HG03460 (cell line): ENCODE measurements around the gene LIMS1.
"Not testable (repeated sequence)": the region's sequence is repeated elsewhere in the genome, so short reads cannot be mapped to it uniquely, and the experiment has no call there.

Source experiments
- ATAC-seq: cut with Tn5 transposase; IDR thresholded peaks from one replicate; pipeline ENCODE4 v1.9.1; 2021; ENCODE audit not compliant: unreplicated experiment

Gene LIMS1, protein sequence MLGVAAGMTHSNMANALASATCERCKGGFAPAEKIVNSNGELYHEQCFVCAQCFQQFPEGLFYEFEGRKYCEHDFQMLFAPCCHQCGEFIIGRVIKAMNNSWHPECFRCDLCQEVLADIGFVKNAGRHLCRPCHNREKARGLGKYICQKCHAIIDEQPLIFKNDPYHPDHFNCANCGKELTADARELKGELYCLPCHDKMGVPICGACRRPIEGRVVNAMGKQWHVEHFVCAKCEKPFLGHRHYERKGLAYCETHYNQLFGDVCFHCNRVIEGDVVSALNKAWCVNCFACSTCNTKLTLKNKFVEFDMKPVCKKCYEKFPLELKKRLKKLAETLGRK

GRCh38 chr2:108533832-108534583 lies at the start of gene LIMS1:
LIMS1 (plus strand) TSS chr2:108534470; CDS start chr2:108534563, 93 bp downstream.
- peak; percentile 83 for ATAC-seq

GRCh38 chr2:108485253-108485652 lies 49.0 kb upstream of the LIMS1 start:
- ATAC-seq, result no peak

DNA sequence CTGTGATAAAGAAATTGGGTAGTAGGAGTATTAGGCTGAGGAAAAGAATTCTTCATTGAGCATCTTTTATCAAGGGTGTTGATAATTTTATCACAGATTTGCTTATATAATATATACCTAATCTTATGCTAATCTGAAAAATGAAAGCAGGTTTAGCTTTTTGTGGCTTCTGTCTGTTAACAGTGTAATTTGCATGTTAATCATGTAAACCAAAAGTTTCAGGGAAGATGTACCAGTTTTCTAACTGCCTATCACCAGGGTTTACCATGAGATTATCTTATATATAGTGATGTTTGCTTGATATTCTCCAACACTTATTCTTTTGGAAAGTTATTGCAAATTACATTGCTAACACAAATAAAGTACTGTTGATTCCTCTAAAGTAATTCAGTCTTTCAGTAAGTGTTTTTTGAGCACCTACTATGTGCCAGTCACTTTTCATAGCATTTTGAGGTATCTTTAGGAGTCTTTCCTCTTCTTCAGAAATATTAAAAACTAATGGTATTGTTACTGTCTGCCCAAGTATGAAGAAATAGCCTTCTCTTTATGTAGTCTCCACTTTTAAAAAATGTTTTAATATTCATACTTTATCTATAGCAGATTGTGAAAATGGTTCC lies 43.7 kb upstream of the LIMS1 start:
- no peak for ATAC-seq

GRCh38 chr2:108491848-108492247 lies 42.4 kb upstream of the LIMS1 start:
- ATAC-seq, result no peak

DNA sequence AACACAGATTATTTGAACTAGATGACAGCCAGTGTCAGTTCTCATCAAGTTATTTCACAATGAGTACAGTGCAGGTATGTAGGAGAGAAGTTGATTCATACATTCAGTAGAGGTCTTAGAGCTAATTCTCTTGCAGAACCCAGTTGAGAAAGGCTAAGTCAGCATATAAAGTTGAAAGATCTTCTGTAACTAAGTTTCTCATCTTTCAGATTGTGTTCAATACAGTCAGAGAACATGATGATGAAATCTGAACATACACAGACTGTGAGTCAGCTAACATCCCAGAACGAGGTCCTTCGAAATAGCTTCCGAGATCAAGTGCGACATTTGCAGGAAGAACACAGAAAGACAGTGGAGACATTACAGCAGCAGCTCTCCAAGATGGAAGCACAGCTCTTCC lies 41.9 kb upstream of the LIMS1 start:
- ATAC-seq, result no peak

- ATAC-seq, result not testable (repeated sequence)
Observed at GRCh38 chr2:108496167-108496566, 38.1 kb upstream of the LIMS1 start.

- ATAC-seq, result not testable (repeated sequence)
Observed at GRCh38 chr2:108507620-108508019, 26.6 kb upstream of the LIMS1 start.

GRCh38 chr2:108512431-108512830 lies 21.8 kb upstream of the LIMS1 start:
- ATAC-seq, result not testable (repeated sequence)

DNA sequence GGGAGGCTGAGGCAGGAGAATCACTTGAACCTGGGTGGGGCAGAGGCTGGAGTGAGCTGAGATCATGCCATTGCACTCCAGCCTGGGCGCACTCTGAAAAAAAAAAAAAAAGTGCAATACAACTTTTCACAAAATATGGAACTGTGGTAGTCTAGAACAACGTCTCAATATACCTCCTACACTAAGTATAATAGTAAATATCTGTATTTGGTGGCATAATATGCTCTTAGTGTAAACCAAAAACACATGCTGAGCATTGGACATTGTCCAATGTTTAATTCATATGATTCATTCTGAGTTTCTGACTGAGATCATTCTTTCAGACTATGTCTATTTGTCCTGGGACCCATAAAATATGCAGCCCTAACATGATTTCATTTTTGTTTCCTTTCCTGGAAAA lies 19.8 kb upstream of the LIMS1 start:
- ATAC-seq, result not testable (repeated sequence)

DNA sequence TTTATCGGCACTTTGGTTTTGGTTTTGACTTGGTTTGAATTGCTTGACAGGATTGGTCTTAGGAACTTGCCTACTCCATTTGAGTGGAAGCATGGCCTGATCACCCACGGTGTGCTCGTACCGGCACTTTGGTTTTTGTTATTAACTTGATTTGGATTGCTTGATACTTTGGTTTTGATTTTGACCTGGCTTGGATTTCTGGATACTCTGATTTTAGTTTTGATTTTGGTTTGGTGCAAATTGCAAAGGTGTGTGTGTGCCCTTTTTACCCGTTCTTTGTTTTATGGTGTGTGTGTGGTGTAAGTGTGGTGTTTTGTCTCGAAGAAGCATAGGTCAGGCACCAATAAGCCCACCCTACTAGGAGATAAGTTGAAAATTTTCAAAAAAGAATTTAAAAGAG lies 9.6 kb upstream of the LIMS1 start:
- not testable (repeated sequence) for ATAC-seq

DNA sequence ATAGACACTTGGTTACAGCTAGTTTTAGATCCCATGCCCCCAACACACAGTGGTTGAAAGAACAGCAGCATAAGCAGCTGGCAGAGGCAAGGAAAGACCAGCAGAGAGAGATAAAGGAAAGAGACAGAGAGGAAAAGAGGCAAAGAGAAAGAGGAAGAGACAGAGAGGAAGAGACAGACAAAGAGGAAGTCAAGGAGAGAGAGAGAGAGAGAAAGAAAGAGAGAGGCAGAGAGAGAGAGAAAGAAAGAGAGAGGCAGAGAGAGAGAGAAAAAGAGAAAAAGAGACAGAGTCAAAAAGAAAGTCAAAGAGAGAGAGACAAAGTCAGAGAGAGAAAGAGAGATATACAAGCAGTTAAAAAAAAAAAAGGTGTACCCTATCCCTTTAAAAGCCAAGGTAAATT lies 9.0 kb upstream of the LIMS1 start:
- not testable (repeated sequence) for ATAC-seq

- ATAC-seq, result no peak
Observed at GRCh38 chr2:108531674-108532055, 2.6 kb upstream of the LIMS1 start.

DNA sequence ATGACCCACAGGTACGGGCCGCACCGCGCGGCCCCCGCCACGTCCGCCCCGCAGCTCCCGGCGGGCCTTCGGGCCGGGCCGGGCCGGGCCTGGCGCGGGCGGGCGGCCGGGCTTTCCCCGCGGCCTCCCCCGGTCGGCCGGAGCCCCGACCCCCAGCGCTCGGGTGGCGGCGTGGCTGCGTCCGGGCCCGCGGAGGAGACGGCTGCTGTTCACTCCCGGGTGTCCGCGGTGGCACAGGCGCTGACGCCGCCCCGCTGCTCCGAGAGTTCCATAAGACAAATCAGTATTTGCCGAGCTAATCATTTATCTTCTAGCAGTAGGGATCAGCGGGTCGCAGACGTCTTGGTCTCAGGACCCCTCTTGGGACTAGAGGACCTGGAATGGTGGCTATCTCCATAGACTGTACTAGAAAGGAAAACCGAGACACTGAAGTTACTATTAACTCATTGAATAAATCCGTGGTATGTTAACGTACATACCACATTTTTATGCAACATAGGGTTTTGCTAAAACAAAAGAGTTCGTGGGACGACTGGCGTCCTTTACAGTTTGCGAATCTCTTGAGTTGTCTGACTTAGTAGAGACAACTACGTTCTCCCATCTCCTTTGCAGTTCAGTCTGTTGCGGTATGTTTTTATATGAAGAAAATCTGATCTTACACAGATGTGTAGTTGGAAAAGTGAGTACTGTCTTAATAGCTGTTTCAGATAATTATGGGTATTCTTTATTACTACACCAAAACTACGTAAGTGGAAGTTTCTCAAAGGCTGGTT lies 500 bp downstream of the LIMS1 start:
- peak; percentile 36 for ATAC-seq

GRCh38 chr2:108535357-108535631 lies 1.0 kb downstream of the LIMS1 start:
- ATAC-seq, result no peak

DNA sequence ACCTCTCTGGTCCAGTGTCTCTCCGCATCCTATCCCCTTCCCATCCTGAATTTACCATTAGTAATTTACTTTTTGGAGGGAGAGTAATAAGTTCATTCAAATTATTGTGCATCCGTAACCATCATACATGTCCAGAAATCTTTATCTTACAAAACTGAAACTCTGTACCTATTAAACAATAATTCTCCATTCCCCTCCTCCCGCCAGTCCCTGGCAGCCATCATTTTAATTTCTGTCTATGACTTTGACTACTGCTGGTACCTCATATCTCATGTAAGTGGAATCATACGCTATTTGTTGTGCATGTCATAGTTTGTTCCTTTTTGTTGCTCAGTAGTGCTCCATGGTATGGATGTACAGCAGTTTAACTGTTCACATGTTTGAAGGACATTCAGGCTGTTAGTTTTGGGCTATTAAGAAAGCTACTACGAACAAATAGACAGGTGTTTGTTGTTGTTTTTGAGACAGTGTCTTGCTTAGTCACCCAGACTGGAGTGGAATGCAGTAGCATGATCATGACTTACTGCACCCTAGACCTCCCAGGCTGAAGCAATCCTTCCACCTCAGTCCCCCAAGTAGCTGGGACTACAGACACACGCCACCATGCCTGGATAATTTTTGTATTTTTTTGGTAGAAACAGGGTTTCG lies 2.0 kb downstream of the LIMS1 start:
- no peak for ATAC-seq

DNA sequence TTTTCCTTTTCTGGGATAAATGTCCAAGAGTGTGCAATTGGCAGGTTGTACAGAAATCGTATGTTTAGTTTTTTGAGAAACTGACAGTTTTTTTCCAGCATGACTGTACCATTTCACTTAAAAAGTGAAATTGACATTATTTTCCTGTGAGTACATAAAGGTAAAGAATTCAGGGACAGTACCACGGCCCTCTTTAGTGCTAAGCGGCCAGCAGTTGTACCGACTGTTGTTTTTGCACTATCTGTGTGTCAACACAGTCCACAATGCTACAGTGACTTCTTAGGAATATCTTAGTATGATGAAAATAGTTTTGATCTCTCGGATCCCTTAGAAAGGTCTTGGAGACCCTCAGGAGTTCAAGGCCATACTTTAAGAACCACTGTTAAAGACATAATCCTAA lies 2.6 kb downstream of the LIMS1 start:
- ATAC-seq, result no peak

DNA sequence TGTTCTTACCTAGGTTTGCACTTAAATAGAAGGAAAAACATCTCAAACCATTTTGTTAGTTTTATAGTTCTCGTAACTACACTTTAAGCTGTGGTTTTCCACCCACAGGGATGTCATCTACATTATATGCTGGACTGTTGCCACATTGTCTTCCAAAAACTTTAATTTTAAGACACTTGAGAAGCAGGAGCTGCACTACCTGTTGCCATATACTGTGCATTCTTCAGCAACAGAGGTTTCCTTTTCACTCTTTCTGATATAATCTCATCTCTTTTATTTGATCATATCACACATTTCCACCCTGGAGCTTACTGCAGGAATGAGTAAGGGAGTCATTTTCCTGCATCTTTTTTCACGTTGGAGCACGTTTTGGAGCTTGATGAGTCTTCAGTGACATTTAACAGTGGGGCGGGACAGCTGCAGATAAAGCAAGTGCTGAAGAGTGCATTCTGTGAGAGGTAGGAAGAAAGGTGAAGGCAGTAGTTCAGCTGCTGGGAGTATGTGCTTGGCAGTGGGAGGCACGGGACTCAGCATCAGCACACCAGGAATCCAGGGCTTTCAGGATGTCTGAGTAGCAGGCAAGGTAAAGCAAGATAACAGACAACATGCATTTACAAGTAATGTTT lies 3.8 kb downstream of the LIMS1 start:
- no peak for ATAC-seq

GRCh38 chr2:108541451-108541850 lies 7.2 kb downstream of the LIMS1 start:
- ATAC-seq, result no peak

DNA sequence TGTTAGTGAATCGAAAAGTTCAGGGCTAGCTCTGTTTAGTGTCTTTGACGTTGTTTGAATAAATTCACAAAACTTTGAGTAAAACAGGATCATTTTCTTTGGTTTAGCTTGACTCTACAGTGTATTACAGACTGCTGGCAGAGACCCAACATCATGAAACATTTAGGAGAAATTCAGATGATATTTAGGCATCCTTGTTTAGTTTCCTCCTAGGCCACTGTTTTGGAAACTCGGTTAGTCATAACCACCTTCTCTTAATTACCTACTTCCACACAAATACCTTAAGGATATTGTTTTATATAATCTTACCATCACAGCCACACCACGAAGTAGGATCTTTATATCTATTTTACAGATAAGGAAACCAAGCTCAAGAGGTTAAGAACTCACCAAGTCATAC lies 7.8 kb downstream of the LIMS1 start:
- no peak for ATAC-seq

DNA sequence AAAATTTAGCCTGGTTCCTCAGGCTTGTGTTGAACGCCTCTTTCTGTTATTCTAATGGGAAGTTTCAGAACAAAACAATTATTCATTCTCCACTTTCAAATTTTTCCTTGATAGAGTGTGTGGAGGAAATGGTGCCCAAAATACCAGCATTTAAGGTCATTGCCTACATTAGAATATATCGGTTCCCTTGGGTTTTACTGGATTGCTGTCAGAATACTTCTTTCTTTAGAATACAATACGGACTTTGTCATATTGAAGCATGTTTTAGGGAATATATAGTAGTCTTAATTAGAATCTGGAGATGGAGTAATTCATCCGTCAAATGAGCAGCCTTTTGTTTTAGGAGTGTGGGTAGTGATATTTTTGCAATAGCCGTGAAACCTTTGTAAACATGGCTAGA lies 13.3 kb downstream of the LIMS1 start:
- no peak for ATAC-seq
